MCF 10A (cell line): Measurements from ENCODE around the gene COL4A4. TPM values are rescaled to one million over a fixed set of nuclear protein-coding genes. Genes with fewer than 3 reads are reported as not detected.

ENCODE experiments used
- BruUV-seq: library from RNA; stranded (reverse); fragments of 400-500 nt; replicated peaks from 2 replicates; lab custom pipeline; 2021; lab: Mats Ljungman, UMichigan
- CTCF ChIA-PET: fragments of 300-600 bp; sonication (Branson Sonifier 250); formaldehyde crosslinking; extraction: SDS; loops from one replicate; lab custom pipeline; 2021; ENCODE audit warnings: antibody characterized with exemption, inconsistent platforms; lab: Yijun Ruan, JAX
- POLR2A ChIA-PET: fragments of 300-600, 350-650 bp; sonication (Branson Sonifier 250); formaldehyde crosslinking; extraction: SDS; loops from one replicate; lab custom pipeline; 2020; ENCODE audit warnings: antibody characterized with exemption, inconsistent platforms; lab: Yijun Ruan, JAX
- DNase-seq: peaks from one replicate; pipeline ENCODE4 v3.0.0-alpha.2; 2018; ENCODE audit not compliant: unreplicated experiment
- H3K27ac Mint-ChIP-seq: one replicate; pipeline ENCODE4 v1.8.0; 2022; ENCODE audit warnings: mild to moderate bottlenecking, low read depth, mixed read lengths; ENCODE audit not compliant: unreplicated experiment
- H3K27me3 Mint-ChIP-seq: one replicate; pipeline ENCODE4 v1.8.0; 2022; ENCODE audit warnings: mixed read lengths; ENCODE audit not compliant: insufficient read depth, unreplicated experiment
- H3K36me3 Mint-ChIP-seq: one replicate; pipeline ENCODE4 v1.8.0; 2022; ENCODE audit warnings: mild to moderate bottlenecking, moderate library complexity, mixed read lengths; ENCODE audit not compliant: insufficient read depth, unreplicated experiment
- H3K4me1 Mint-ChIP-seq: one replicate; pipeline ENCODE4 v1.8.0; 2022; ENCODE audit warnings: mixed read lengths; ENCODE audit not compliant: insufficient read depth, unreplicated experiment
- H3K4me3 Mint-ChIP-seq: one replicate; pipeline ENCODE4 v1.8.0; 2022; ENCODE audit warnings: mild to moderate bottlenecking, moderate library complexity, mixed read lengths; ENCODE audit not compliant: unreplicated experiment
- H3K9me3 Mint-ChIP-seq: one replicate; pipeline ENCODE4 v1.8.0; 2022; ENCODE audit warnings: mixed read lengths; ENCODE audit not compliant: unreplicated experiment
- intact Hi-C: fragments of 100-400 bp; cut with micrococcal nuclease; formaldehyde crosslinking; loops from 2 replicates; pipeline ENCODE4 v1.14.1; 2022
- total RNA-seq: library from RNA; stranded (reverse); gene quantifications from 2 replicates; pipeline ENCODE4 v1.2.3, GENCODE V29; 2022
- TF ChIP-seq, protein P1 (sequence below): fragments of 200-600 bp; IDR thresholded peaks from one replicate; pipeline ENCODE4 v1.8.0; 2022; ENCODE audit warnings: antibody characterized with exemption, mild to moderate bottlenecking; ENCODE audit not compliant: unreplicated experiment

Gene COL4A4
- total RNA-seq, 1 experiment from 2014 or later: 0.30 TPM

DNA sequence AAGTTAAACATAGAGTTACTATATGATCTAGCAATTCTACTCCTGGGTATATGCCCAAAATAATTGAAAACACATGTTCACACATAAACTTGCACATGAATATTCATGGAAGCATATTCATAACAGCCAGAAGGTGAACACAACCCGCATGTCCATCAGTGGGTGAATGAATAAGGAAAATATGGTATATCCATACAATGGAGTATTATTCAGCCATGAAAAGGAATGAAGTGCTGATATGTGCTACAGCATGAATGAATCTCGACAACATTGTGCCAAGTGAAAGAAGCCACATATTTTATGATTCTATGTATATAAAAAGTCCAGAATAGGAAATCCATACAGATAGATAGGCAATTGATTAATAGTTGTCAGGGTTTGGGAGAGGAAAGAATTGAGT, 15.9 kb downstream of the COL4A4 start:
- no peaks in the 10 kb centered on the region for H3K9me3 Mint-ChIP-seq
- H3K4me3 Mint-ChIP-seq: no peak overlapping the region
- POLR2A ChIA-PET: no interaction called here
- intact Hi-C loops: no loop called here
- H3K27me3 Mint-ChIP-seq: no peaks in the 10 kb centered on the region
- TF ChIP-seq, protein P1, sequence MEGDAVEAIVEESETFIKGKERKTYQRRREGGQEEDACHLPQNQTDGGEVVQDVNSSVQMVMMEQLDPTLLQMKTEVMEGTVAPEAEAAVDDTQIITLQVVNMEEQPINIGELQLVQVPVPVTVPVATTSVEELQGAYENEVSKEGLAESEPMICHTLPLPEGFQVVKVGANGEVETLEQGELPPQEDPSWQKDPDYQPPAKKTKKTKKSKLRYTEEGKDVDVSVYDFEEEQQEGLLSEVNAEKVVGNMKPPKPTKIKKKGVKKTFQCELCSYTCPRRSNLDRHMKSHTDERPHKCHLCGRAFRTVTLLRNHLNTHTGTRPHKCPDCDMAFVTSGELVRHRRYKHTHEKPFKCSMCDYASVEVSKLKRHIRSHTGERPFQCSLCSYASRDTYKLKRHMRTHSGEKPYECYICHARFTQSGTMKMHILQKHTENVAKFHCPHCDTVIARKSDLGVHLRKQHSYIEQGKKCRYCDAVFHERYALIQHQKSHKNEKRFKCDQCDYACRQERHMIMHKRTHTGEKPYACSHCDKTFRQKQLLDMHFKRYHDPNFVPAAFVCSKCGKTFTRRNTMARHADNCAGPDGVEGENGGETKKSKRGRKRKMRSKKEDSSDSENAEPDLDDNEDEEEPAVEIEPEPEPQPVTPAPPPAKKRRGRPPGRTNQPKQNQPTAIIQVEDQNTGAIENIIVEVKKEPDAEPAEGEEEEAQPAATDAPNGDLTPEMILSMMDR: no peak
- BruUV-seq: no TSS peak
- no peak overlapping the region for H3K27ac Mint-ChIP-seq
- CTCF ChIA-PET: no interaction called here
- H3K4me1 Mint-ChIP-seq: no peaks in the 10 kb centered on the region
- no peaks in the 10 kb centered on the region for H3K36me3 Mint-ChIP-seq
- no peak for DNase-seq

DNA sequence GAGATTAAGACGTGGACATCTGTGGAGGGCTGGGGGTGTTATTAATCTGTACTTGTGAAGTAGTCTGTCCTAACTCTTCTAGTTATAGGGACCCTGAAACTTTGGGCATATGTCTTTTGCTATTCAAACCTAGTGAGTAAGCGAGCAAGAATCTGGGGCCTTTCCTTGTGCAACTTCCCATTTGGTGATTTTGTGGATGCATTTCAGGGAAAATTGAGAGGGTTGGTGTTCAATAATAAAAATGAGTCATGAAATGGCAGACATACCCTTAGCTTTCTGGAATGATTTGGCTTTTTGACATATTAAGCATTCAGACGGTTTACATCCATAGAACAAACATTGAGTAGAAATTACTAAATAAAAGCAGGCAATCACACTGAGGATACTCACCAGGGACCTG, 17.0 kb downstream of the COL4A4 start:
- Mint-ChIP-seq H3K27ac (no peak overlapping the region), H3K4me1 (no peaks in the 10 kb centered on the region), H3K36me3 (no peaks in the 10 kb centered on the region), H3K27me3 (no peaks in the 10 kb centered on the region), H3K4me3 (no peak overlapping the region), H3K9me3 (no peaks in the 10 kb centered on the region)
- peak; percentile 18 for DNase-seq
- ChIA-PET CTCF (interaction anchor here (0.6 kb wide), 1 partner anchor 216 kb away, joined by 3 read pairs; no protein-coding TSS in a partner anchor), POLR2A (interaction anchor here (0.7 kb wide), 1 partner anchor 81 kb away, joined by 3 read pairs; no protein-coding TSS in a partner anchor)
- no TSS peak for BruUV-seq
- intact Hi-C loops: no loop called here
- TF ChIP-seq, protein P1: no peak

- no peak overlapping the region for H3K4me3 Mint-ChIP-seq
- intact Hi-C loops: no loop called here
- POLR2A ChIA-PET: interaction anchor here (0.7 kb wide), 1 partner anchor 82 kb away, joined by 3 read pairs; no protein-coding TSS in a partner anchor
- no peak for DNase-seq
- BruUV-seq: no TSS peak
- H3K36me3 Mint-ChIP-seq: no peaks in the 10 kb centered on the region
- no peaks in the 10 kb centered on the region for H3K9me3 Mint-ChIP-seq
- no peaks in the 10 kb centered on the region for H3K27me3 Mint-ChIP-seq
- CTCF ChIA-PET: interaction anchor here (0.6 to 1.2 kb wide), 2 partner anchors 92 to 215 kb away, joined by 3 read pairs; no protein-coding TSS in a partner anchor
- H3K4me1 Mint-ChIP-seq: no peaks in the 10 kb centered on the region
- no peak overlapping the region for H3K27ac Mint-ChIP-seq
- TF ChIP-seq, protein P1: no peak
Measured at GRCh38 chr2:227146456-227146855, 17.5 kb downstream of the COL4A4 start.

- H3K4me3 Mint-ChIP-seq: no peak overlapping the region
- ChIA-PET CTCF (no interaction called here), POLR2A (no interaction called here)
- no peak for DNase-seq
- H3K9me3 Mint-ChIP-seq: no peaks in the 10 kb centered on the region
- H3K36me3 Mint-ChIP-seq: no peaks in the 10 kb centered on the region
- TF ChIP-seq, protein P1: no peak
- intact Hi-C loops: no loop called here
- no TSS peak for BruUV-seq
- no peaks in the 10 kb centered on the region for H3K27me3 Mint-ChIP-seq
- no peak overlapping the region for H3K27ac Mint-ChIP-seq
- H3K4me1 Mint-ChIP-seq: no peaks in the 10 kb centered on the region
Measured at GRCh38 chr2:227143895-227144294, 20.1 kb downstream of the COL4A4 start.
